ENCODE data around the gene ACE.

ACE gene

DNA sequence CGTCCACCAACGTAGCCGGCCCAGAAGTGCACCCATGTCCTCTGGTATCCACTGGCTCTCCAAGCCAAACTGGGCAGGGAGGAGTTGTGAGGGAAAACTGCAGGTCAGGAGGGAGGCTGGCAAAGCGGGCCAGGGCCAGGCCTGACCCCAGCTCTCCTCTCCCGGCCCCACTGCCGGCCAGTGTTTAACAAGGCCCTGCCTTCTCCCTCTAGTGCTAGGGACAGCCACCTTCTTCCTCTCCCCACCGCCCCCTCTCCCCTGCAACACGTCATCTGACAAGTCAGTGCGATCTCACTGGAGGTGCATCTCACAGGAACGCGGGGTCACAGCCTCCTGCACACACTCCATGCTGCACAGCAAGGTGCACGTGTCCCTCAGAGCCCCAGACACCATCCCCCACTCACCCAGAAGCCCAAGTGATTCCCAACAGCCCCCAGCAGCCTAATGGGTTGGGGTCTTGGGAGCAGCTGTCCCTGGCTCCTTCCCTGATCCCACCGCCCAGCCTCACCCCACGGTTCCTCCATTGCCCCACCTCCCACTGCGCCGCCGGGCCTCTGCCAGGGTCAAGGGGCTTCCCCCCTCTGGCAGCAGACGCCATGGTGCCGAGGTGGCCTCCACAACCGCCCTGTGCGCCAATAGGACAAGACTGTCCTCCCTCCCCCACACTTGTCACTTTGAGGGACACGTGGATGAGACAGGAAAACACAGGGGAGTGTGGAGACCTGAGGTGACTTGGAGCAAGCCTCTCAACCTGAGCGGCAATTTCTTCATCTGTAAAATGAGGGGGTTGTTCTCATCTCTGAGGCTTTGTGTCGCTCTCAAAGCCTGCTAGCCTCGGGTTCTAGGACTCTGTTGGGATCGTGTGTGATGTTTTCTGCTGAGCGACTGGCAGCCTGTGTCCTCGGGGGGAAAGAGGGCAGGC is 1.1 kb upstream of the ACE start:
- peak; percentile 58 for DNase-seq

DNA sequence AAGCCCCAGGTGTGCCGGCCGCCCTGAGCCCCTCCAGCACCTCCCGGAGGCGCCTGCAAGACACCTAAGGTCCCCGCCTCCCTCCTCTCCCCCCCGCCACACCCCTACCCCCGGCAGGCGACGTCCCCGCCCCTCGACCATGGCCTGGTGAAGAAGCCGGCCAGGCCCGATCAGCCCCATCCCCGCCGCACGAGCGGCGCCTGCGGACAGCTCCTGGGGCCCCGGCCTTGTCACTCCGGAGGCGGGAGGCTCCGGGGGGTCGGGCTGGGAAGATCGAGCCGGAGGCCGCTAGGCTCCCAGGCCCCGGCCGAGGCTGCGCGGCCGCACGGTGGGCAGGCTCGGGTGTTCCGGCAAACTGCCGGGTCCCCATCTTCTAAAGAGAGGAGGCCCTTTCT is 405 bp upstream of the ACE start:
- peak; percentile 89 for DNase-seq

DNA sequence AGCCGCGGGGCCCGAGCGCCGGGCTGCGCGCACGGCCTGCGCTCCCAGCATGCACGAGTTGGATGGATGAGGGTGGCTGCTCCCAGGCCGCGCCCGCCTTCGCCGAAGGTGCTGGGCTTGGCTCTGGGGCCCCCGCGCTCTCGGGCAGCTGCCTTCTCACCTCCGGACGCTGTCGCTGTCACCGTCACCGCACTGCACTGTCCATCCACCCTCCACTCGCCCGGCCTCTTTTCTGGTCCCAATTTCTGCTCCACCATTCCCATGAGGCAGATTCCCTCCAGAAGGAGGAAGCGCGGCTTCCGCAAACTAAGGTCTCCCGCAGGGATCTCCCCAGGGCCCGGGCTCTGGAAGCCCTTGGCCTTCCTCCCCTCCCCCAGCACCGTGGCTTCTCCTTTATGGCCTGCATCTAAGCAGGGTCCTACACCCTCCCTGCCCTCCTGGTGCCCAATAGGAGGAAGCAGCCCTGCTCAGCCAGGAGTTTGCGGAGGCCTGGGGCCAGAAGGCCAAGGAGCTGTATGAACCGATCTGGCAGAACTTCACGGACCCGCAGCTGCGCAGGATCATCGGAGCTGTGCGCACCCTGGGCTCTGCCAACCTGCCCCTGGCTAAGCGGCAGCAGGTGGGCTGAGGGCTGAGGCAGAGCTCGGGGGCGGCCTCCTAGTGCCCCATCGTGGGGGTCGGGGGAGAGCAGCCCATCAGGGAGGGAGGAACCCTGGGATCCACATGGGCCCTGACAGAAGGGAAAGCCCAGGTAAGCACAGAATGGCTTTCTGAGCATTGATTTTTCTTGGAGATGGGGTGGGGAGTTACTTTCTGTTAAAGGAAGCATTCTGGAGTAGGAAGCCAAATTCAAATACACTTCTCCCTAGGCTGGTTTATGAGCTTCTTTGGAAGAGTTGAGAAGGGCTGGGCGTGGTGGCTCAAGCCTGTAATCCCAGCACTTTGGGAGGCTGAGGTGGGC is 899 bp downstream of the ACE start:
- peak; percentile 76 for DNase-seq

DNA sequence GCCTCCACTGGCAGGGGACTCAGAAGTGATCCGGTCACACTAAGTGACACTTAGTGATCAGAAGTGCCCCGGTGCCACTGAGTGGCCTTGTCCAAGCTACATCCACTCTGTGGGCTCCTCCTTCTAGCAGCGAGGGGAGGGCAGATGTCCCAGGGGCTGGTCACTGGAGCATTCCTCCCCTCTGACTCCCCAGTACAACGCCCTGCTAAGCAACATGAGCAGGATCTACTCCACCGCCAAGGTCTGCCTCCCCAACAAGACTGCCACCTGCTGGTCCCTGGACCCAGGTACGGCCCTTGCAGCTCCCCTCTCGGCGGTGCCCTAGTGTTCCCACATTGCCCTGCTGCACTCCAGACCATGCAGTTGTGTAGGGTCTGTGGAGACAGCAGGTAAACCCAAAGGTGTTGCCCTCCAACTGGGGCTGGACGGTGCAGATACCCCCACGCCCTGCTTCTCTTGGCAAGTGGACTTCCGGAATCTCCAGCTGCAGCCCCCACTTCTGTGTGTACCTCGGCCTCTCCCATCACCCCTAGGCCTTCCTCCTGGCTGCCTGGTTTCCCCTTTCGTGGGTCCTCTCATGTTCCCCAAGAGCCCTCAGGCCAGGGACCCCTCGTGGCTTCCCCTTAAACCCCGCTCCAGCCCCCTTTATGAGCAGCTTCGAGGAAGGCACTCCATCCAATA is 2.1 kb downstream of the ACE start:
- DNase-seq: peak; percentile 98

DNA sequence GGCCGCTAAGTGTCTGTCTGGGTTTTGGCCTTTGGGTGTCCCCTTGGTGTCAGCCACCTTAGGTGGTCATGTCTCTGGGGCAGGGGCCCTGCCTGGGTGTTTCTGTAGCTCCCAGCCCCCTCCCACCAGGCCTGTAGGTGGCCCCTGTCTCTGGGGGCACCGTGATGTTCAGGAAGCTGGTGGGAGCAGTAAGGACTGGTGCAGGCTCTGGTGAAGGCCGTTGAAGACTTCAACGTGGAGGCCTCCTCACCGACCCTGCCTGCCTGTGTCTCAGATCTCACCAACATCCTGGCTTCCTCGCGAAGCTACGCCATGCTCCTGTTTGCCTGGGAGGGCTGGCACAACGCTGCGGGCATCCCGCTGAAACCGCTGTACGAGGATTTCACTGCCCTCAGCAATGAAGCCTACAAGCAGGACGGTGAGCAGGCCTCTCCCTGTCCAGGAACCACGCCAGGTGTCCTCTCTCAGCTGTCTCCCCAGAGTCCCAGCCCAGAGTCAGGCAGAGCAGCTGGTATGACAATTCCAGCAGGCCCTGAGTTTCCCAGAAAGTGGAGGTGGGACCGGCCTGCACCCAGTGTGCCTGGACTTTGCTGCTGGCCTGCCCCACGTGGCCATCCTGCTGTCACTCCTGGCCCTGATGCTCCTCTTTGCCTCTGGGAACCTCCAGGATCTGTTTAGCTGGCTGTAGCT is 2.8 kb downstream of the ACE start:
- DNase-seq: no peak

DNA sequence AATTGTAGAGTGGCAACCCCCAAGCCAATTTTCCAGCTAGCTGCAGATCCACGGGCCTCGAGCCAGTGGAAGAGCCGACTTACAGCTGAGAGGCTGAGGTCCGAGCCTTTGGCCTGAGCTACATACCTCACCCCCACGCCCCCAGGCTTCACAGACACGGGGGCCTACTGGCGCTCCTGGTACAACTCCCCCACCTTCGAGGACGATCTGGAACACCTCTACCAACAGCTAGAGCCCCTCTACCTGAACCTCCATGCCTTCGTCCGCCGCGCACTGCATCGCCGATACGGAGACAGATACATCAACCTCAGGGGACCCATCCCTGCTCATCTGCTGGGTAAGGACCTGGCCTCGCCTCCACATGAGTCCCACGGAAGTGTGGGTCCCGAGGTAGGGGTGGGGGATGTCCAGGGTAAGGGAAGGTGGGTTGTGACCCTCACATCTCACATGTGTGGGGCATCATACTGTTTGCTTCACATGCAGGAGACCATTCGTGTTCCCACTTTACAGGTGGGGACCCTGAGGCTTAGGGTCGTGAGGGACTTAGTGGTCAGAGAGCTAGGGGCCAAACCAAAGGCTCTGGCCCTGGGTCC is 3.4 kb downstream of the ACE start:
- DNase-seq: peak; percentile 46

DNA sequence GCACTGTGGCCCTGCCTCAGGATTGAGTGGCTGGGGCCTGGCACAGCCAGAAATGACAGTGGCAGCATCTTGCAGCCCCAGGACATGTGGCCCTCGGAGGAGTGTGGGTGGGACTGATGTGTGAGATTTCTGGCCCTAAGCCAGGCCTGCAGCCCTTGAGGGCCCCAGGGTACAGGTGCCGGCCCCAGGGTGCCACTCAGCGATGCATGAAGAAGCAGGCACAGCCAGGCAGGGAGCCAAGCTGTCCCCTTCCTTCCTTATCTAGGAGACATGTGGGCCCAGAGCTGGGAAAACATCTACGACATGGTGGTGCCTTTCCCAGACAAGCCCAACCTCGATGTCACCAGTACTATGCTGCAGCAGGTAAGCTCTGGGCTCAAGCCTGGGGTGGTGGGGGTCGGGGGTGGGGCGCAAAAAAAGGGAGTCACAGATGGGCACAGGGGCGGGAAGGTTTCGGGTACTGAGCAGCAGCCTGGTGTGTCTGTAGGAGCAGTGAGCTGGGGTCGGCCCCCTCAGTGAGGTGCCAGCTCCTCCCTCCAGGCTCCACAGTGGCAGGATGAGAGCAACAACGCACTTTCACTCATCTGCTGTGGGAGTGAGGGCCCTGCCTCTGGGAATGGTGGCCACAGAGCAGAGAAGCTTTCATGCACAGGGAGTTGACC is 4.1 kb downstream of the ACE start:
- no peak for DNase-seq

DNA sequence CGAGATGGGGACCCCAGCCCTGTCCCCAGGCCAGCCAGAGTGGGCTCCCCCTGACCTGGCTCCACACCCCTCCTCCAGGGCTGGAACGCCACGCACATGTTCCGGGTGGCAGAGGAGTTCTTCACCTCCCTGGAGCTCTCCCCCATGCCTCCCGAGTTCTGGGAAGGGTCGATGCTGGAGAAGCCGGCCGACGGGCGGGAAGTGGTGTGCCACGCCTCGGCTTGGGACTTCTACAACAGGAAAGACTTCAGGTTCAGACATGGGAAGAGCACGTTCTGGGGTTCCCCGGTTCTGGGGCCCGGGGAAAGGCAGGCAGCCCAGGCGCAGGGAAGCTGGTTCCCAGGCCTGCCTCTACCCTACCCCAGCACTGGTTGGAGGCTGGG is 4.6 kb downstream of the ACE start:
- DNase-seq: peak; percentile 46

DNA sequence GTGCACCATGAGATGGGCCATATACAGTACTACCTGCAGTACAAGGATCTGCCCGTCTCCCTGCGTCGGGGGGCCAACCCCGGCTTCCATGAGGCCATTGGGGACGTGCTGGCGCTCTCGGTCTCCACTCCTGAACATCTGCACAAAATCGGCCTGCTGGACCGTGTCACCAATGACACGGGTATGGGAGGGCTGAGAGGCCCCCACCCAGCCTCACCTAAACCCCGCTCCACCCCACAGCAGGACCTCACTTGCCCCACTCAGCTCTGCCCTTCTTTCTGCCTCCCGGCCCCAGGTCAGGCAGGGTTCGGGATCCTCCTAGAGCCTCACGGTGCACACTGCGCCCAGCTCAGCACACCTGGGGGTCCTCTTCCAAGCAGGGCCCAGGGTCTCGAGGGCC is 5.6 kb downstream of the ACE start:
- peak; percentile 54 for DNase-seq

DNA sequence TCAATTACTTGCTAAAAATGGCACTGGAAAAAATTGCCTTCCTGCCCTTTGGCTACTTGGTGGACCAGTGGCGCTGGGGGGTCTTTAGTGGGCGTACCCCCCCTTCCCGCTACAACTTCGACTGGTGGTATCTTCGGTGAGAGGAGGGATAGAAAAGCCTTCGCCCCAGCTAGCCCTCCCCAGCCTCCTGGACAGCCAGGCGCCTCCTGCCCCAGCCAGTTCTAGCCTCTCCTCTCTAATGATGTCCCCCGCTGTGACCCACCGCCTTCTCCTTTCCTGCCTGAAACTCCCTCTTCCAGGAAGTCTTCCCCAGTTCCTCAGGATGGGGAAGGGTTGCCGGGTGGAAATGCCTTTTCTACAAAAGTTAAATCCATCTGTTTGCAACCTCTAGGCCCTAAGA is 6.2 kb downstream of the ACE start:
- peak; percentile 55 for DNase-seq

DNA sequence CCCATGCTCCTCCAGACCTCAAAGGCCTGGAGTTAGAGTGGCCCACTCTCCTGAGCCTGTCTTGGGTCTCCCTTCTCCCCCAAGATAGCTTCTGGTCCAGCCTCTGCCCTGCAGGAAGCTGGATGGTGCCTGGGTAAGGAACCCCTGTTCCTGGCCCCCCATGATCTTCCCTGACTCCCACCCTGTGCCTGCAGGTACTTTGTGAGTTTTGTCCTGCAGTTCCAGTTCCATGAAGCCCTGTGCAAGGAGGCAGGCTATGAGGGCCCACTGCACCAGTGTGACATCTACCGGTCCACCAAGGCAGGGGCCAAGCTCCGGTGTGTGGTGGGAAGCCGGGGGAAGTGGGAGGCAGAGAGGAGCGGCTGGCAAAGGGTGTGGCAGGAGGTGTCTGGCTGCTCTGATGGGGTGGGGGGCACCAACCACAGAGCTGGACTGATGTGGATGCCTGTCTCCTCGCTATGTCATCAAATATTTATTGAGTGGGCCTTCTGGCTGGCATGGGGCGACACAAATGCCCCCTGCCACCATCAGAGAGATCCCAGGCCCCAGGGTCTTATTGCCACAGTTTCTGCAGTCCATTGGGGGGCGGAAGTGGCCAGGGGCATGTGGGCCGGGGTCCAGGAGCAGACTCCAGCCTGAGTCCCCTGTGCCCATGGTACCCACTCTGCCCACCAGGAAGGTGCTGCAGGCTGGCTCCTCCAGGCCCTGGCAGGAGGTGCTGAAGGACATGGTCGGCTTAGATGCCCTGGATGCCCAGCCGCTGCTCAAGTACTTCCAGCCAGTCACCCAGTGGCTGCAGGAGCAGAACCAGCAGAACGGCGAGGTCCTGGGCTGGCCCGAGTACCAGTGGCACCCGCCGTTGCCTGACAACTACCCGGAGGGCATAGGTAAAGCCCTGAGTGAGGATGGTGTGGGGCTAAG is 7.1 kb downstream of the ACE start:
- DNase-seq: peak; percentile 52

DNA sequence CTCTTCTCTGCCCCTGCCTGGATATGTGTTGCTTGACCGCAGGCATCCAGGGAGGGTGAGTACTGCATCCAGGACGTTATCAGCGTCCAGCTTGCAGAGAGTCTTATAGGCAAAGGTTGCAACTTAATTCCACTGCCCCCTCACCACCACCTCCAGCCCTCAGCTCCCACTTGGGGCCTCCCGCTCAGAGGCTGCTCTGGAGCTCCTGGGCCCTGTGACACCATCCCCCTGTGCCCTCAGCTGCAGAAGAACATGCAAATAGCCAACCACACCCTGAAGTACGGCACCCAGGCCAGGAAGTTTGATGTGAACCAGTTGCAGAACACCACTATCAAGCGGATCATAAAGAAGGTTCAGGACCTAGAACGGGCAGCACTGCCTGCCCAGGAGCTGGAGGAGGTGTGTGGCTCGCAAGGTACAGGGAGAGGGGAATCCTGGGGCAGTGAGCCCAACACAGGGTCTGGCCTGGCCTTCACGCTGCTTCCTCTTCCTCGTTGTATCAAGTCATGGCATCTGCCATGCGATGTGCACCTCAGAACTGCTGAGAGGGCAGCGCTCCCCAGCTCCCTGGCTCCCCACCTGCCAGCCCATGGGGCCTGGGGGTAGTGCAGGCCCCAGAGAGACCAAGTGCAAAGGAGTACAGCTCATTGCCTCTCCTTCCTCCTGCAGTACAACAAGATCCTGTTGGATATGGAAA is 9.6 kb downstream of the ACE start:
- DNase-seq: no peak

DNA sequence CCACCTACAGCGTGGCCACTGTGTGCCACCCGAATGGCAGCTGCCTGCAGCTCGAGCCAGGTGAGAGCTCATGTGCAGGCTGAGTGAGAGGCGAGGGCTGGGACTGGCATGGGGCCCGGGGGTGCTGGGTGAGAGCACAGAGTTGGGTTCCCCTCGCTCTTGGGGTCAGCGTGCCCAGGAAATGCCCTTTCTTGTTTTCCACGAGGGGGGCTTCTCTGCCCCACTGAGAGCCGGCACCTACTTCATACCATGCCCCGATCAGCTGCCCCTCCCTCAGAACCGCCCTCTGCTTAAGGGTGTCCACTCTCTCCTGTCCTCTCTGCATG is 10.1 kb downstream of the ACE start:
- no peak for DNase-seq

DNA sequence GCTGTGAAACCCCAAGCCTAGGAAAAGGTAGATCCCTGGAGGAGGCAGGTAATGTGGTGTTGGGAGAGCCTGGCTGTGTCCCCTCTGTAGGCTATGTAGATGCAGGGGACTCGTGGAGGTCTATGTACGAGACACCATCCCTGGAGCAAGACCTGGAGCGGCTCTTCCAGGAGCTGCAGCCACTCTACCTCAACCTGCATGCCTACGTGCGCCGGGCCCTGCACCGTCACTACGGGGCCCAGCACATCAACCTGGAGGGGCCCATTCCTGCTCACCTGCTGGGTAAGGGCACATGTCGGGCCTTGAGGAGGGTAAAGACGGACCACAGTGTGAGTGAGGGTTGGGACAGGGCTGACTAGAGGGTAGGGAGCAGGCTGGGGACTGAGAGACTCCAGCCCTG is 12.0 kb downstream of the ACE start:
- DNase-seq: no peak

DNA sequence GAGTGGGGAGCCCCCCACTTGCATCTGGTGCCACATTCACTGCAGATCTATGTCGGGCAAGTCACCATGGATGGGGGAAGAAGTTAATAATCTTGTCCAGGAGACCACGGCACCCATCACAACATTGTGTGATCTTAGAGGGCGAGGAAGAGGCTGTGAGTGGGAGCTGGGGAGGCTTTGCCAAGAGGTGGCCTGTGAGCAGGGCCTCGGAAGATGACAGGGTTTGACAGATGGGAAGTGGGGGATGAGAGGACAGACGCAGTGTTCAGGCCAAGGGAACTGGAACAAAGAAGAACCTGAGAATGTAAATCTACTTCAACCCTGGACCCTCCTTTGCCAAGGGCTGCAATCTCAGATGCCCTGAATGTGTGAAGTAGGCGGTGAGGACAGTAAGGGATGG is 12.4 kb downstream of the ACE start:
- DNase-seq: no peak

DNA sequence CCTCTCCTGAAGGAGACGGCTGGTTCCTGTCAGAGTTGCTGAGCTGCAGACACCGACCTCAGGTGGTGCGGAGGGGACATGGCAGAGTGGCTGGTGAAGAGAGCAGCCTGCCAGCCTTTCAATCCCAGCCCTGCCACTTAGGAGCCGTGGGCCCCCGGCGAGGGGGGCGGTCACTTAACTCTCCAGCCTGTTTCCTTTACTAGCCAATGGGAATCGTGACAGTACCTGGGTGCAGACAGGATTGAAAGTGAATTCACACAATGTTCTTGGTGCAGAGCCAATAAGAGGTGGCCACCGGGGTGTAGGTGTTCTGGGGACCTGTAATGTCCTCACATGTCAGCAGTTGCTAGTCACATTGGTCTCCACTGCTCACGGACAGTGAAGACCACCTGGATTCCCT is 13.5 kb downstream of the ACE start:
- DNase-seq: peak; percentile 61

DNA sequence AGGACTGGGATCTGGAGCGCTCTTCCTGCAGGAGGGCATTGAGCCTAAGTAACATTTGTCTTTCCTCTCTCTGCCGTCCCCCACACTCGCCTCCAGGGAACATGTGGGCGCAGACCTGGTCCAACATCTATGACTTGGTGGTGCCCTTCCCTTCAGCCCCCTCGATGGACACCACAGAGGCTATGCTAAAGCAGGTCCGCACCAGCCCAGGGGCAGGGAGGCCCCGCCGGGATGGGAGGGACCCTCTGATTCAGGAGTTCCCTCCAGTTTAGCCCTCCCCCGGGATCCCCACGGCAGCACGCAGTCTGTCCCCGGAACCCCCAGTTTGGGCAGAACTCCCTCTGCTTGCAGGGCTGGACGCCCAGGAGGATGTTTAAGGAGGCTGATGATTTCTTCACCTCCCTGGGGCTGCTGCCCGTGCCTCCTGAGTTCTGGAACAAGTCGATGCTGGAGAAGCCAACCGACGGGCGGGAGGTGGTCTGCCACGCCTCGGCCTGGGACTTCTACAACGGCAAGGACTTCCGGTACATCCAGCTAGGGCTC is 14.1 kb downstream of the ACE start:
- DNase-seq: peak; percentile 52

DNA sequence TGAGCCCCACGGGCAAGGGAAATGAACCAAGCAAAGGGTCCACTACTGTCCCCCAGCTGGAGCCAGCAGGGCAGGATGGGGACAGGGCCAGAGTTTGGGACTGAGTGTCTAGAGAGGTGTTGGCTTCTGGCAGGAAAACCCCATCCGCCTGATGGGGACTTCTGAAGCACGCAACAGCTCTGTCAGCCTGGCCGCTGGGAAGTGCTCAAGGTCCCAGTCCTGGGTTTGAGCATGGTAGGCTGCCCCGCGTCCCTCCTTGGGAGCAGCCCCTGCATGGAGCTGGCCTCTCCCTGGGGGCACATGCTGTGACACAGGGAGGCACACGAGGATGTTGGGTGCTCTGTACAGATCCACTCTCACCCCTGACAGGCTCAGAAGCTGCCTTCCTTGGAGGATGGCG is 14.6 kb downstream of the ACE start:
- DNase-seq: peak; percentile 60

DNA sequence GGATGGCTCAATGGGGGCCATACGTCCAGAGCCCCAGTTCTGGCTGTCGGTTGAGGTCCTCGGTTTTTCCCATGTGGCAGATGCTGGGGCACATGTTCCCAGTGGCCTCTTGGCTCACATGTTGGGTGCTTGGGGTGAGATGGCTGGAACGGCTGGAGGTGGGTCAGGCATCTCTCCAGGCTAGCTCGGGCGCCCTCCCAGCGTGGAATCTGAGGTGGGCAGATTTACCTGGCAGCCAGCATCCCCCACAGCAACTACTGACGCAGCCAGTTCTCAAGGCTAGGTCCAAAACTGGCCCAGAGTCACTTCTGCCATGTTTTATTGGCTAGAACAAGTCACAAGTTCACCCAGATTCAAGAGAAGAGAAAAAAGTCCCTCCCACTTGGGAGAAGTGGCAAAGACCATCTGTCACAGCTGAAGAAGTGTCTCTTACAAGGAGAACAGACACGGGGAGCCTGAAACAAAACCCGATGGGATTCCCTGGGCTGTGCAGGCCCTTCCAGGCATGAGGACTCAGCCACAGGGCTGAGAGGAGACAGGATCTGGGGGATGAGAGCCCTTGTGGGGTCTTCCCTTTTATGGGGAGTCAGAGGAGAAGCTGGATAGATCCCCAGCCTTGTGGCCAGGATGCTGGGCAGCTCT is 15.2 kb downstream of the ACE start:
- DNase-seq: no peak
